ENCODE results near the gene CLEC20A.
"Not testable (repeated sequence)": the region's sequence is repeated elsewhere in the genome, so short reads cannot be mapped to it uniquely, and the experiment has no call there.

Gene CLEC20A

DNA sequence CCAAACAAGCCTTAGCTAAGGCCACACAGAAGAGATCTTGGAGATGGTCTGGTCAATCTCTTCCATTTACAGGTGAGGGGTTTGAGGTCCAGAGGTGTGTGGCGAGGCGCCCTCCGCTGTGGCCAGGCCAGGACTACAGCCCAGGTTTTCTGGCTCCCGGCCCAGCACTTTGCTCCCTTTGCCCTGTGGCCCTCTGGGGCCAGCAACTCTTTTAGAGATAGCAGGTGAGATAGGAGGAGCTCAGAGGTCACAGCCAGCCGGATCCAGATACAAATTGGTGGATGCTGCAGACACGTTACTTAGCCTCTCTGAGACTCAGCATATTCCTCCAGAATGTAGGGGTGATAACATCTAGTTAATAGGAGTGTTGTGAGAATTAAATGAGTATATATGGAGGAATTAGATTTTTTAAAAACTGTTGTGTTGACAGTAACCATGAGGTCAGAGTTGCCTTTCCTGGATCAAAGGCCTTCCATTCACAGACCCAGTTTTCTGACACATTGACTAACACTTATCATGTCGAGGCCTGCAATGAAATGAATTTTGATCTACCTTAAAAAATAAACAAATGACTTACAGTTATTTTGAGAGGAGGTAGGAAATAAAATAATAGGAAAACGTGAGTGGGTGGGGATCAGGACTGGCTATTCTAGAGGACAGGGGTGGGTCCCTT is 32.7 kb upstream of the CLEC20A start:
- no peak for DNase-seq (ENCODE audit: low spot score)

DNA sequence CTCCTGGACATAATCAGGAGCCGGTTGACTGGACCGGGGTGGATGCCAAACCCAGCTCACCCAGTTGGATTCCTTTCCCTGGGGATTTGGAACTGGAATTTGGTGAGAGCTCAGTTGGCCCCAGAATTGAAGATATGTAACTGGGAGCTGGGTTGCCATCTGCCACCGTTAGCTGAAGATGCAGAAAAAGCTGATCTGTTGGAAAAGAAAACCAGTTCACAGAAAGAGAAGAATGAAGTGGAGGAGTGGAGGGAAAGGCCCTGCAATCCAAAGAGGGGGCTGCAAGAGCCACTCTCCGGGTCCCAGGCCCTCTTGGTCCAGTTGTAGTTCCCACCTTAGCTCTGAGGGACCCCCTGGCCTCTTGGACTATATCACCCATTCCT is 32.2 kb upstream of the CLEC20A start:
- DNase-seq (ENCODE audit: low spot score), result no peak

DNA sequence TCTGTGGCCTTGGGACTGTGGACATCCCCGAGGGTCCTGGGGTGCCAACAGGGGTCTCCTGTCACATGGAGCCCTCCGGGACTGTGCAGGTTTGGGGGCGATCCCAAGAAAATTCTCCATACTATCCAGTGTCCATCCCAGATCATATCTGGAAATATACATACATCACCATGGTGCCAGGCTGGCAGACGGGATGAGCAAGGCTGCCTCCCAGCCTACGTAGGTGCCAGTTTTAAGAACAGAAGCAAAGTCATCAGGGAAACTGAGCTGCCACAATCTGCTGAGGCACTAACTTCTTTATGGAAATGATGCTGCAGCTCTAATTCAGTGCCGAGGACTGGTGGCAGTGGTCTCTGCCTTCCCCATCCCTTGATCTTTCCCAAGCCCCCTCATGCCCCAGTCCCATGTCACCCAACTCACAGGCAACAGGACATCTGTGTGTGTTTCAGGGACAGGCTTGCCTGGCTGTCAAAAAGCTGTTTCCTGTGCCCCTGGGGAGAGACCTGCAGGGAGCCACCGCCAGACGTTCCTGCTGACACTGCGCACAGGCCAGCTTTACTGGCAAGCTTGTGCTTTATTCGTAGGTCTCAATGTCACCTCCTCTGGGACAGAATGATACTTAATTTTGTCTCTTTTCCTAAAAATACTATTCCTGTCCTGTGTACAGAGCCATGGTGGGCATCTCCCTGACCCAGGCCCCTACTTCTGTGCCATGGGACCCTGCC is 31.6 kb upstream of the CLEC20A start:
- no peak for DNase-seq (ENCODE audit: low spot score)

DNA sequence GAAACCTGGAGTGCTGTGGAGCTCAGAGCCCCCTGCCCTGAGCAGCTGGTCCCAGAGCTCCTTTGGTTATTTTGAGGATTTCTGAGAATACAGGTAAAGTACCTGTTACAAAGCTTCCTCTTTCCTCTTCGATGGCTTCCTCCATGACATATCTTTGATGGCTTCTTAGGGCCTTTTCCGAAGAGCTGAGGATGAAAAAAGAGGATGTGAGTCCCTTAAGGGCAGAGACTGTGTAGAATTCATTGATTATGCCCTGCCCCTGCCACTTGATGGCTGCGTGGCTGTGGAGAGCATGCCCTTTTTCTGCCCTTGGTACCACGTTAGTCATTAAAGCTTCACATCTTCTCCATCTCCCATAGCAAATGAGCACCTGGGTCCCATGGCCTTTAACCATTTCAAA is 30.4 kb upstream of the CLEC20A start:
- DNase-seq (ENCODE audit: low spot score), result no peak

DNA sequence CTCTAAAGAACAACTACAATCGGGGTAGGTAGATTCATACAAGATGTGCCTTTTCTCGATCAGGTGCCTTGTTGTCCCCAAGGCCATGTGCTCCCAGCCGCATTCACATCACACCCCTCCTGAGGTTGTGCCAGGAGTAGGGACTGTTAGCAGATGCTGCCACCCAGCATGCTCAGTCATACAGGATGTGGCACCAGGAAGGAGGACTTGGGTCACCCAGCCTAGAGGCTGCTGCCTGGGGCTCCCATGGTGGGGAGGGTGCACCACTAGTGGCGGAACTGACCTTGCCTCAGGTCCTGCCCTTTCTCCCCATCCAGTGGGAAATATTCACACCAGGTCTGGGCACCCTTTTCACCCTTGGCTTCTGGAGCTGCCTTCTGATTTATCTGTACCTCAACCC is 24.5 kb upstream of the CLEC20A start:
- DNase-seq (ENCODE audit: low spot score), result no peak

DNA sequence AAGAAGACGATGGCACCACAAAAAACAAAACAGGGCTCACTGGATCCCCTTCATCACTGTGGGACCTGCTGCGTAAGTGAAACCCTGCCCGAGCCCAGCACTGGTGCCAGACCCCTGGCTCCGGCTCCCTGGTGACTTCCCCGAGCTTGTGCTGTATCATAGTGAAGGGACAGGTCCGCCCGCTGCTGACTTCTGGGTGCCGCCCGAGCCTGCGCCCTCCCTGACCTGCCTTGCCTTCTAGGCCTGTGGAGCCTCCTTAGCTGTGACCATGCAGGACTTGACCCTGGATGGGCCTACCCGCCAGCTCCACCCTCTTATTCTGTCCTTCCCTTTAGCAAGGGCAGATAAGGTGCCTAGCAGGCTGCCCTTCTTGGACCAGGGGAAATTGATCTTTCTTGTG is 24.0 kb upstream of the CLEC20A start:
- DNase-seq (ENCODE audit: low spot score), result no peak

DNA sequence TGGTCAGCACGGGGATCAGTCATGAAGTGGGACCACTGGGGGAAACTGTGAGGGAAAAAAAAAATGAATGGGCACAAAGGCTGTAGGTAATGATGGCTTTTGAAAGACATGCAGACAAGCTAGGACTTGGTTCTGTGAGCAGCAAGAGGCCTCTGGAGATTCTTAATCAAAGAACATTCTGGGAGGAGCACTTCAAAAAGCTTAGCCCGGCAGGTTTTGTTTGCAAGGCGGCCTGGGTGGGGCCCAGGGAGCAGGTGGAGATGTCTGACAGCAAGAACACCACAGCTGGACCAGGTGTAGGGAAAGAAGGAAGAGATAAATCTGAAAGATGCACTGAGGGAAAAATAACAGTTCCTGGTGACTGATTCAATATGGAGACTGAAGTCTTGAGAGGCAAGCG is 22.1 kb upstream of the CLEC20A start:
- DNase-seq (ENCODE audit: low spot score), result no peak

DNA sequence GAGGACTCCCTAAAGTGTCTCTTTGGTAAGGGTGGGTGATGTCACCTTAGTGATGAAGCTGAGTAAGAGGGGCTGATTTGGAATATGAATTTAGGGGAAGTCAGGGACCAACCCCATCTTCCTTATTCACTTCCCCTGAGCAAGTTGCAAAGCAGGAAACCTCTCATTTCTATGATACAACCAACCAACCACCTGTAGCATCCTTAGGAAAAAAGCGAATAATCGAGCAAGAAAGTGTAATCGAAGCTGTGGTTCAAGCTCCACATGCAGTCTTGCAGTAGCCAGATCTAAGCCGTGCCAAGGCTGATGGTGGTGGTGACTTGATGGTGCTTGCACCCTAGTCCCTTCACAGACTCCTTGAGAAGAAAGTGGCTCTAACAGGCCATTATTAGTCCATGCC is 19.3 kb upstream of the CLEC20A start:
- DNase-seq (ENCODE audit: low spot score), result no peak

DNA sequence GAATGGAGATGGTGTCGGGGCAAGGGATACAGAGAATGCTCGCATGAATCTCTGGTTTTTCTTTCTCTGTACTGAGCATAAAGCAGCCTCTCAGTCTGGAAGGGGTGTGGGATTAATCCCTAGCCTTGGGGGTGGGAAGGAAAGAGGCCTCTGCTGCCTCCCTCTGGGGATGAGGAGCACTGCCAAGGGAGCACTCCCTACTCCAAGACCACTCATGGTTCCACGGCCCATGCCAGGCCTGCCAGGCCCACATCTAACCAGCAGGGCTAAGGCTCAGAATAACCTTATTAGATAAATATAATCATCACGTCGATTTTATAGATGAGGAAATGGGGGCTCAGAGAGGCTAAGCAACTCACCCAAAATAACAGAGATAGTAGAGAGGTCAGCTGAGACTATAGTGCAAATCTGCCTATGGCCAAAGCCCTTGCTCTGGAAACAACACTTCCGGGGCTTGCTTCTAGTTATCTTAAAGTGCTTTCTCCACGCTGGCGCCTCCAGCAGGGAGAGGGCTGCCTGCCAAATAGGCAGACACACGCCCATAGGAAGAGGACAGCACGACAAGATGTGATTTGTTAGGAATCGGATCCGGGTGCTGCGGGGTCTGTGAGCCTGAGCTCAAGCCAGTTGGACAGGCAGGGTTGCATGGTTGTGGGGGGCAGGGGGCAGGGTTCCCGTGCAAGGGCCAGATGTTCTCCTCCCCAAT is 16.7 kb upstream of the CLEC20A start:
- DNase-seq (ENCODE audit: low spot score), result no peak

DNA sequence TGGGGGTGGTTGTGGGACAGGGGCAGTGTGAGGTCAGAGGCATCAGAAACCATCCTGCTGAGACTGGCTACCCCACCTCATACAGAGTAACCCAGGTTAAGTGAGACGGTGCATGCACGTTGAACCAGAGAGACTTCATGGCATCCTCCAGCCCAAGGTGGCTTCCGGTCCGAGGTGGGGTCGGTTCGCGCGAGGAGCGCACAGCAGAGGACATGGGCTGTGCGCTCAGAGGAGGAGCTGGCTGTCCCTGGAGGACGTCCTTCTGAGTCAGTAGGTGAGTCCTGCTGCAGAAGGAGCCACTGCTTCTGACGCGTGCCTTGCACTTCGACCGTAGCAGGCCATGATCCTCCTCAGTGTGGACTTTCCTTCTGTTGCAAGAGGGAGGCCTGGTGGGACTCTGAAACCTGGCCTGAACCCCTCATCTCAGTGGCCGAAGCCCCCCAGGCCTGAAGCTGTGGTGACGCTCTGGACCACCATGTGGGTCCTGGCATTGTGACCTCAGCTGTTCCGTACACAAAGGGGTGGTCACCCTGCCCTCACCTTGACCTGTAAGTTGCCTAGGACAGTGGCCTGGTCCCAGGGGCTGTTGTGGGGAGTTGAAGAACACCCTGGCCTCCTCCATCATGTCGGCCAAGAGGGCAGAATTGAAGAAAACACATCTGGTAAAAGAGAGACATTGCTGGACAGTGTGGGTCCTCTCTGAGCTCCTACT is 16.0 kb upstream of the CLEC20A start, which contains the start of gene TEX35:
TEX35 (plus strand) TSS at position 544 of the 712 bp plus-strand sequence; CDS start at position 624, 80 bp downstream.
- no peak for DNase-seq (ENCODE audit: low spot score)

DNA sequence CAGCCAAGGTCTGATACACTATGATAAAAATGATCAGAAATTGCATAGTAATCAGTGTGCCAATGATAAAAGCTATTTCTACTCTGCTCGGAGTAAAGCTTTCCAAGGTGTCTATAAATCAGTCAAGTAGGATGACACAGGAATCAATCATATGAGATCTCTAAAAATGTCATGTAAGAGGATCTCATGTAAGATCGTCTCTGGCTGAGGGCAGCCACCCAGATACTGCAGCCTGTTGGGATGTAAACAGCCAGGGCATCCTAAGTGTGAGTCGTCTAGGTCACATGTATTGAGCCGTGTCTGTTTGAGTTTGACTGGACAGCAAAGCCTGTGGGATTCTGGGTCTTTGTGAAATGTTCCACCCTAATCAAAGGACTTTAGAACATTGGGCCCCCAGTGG is 13.4 kb upstream of the CLEC20A start:
- no peak for DNase-seq (ENCODE audit: low spot score)

DNA sequence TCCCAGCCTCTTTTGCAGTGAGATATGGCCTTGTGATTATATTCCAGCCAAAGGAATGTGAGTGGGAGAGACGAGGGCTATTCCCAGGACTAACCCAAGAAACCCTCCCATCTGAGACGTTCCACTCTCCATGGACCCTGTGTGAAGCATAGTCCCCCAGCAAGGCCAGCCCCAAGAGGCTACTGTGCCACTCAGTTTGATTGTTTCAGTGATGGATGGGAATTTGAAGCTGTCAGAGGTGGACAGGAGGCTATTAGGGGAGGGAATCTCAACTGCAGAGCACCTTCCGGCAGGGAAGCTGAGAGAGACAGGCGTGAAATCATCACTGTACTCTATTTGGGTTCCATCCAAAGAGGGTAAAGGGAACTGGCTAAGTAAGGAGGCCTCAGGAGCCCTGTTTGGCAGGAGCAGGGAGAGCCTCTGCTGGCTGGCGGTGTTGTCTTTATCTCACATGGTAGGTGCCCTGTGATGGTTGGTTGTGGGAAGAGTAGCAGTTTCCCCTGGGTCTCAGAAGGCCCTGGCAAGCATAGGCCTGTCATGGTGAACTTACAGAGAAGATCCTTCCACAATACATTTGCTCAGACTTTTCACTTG is 12.7 kb upstream of the CLEC20A start:
- DNase-seq (ENCODE audit: low spot score), result no peak

DNA sequence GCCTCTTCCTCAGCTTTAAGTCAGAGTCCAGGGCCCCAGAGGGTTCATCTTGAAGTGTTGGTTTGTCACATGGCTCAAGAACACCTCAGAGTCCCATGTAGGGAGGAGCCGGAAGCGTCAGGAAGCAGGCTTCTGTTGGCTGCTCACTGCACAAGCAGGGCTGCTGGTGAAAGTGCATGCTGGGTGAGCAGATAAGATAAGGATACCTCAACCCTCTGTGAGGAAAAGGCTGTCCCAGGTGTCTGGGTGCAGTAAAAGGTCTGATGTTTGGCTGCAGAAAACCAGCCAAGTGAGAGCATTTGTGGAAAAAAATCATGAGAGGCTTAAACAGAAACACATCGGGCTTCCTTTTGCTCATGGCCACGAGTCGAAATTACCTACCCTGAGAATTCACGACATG is 9.9 kb upstream of the CLEC20A start:
- no peak for DNase-seq (ENCODE audit: low spot score)

DNA sequence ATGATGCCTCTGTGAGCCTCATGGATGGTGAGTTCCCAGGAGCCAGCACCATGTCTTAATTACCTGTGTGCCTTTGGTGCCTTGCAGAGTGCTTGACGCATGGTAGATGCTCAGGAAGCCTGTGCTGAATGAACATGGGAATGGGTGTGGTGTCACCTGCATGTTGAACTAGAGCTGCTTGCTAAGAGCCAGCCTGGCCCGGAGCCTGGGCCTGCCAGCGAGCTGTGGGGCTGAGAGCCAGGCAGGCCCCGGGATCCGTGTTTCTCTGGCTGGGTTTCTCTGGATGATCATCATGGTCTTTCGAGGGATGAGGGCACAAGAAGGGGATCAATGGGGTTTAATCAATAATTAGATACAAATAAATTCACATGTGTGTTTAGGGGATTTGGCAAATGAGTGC is 9.4 kb upstream of the CLEC20A start:
- DNase-seq (ENCODE audit: low spot score), result no peak

DNA sequence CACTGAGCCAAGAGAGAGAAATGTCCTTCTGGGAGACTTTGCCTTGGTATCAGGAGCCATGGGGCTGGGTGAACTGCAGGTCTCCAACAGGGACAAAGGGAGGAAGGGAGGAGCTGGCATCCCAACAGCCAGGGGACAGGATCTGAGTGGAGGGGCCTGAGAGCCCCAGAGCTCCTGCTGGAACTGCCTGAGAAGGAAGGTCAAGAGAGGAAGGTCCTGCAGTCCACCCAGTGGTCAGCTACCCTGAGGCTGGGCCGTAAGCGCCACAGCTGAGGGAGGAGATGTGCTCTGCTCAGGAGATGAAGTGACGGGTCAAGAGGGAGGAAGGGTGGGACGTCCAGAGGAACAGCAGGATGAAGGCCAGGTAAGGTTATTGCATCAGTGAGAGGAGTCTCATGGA is 7.5 kb upstream of the CLEC20A start:
- DNase-seq (ENCODE audit: low spot score), result no peak

DNA sequence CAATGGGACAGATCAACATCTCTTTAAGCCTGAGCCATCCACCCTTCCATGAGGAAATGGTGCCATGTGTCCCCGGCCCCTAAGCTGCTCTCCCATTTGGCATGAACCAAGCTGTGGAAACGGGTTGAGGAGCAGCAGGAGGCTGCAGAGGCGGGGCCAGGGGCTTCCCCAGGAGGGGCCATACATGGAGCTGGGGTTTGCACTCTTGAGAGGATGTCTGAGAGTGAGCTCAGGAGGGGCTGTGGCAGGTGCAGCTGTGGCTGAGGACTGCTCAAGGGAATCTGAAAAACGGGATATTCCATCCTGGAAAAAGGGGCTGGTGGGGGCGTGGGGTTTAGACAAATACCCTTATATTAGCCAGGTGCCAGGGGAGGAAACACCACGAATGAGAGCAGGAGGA is 7.1 kb upstream of the CLEC20A start:
- DNase-seq (ENCODE audit: low spot score), result no peak

DNA sequence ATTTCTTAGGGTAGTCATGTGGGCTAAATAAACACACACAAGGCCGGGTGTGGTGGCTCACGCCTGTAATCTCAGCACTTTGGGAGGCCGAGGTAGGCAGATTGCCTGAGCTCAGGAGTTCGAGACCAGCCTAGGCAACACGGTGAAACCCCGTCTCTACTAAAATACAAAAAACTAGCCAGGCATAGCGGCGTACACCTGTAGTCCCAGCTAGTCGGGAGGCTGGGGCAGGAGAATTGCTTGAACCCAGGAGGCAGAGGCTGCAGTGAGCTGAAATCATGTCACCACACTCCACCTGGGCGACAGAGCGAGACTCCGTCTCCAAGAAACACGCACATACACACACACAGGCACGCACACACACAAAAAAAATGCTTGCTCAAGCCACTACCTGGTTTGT is 6.6 kb upstream of the CLEC20A start:
- DNase-seq (ENCODE audit: low spot score), result not testable (repeated sequence)

DNA sequence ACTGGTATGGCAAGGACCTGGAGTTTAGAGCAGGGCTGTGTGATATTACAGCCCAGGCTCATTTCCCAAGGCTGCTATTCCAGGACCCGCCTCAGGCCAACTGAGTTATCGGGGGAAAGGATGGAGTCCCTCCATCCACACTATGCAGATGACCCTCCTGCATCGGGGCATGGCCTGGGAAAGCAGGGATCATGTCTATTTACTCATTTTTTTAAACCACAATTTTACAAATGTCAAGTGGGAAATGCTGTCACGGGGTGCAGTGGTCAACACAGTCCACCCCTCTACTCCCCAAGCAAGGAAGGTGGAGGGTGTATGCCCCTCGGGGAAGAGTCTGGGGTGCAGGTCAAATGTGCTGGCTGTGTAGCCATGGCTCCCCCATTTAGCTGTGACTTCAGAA is 6.1 kb upstream of the CLEC20A start:
- DNase-seq (ENCODE audit: low spot score), result no peak

DNA sequence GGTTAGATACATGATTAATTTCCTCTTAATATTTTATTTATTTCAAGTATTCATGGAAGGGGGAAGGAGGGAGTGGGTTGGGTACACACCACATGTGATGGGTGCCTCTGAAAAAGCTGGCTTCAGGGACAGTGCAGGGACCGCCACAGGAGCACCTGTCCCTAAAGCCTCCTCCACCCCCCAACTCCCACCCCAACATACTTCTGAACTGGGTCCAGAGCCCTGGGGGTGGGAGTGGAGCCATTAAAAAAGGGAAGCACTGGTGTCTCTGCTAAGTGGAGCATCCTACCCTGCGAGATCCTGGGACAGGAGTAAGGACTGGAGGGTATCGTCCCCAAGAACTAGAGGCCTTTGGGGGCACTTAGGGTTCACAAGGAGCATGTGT is 5.6 kb upstream of the CLEC20A start:
- no peak for DNase-seq (ENCODE audit: low spot score)

DNA sequence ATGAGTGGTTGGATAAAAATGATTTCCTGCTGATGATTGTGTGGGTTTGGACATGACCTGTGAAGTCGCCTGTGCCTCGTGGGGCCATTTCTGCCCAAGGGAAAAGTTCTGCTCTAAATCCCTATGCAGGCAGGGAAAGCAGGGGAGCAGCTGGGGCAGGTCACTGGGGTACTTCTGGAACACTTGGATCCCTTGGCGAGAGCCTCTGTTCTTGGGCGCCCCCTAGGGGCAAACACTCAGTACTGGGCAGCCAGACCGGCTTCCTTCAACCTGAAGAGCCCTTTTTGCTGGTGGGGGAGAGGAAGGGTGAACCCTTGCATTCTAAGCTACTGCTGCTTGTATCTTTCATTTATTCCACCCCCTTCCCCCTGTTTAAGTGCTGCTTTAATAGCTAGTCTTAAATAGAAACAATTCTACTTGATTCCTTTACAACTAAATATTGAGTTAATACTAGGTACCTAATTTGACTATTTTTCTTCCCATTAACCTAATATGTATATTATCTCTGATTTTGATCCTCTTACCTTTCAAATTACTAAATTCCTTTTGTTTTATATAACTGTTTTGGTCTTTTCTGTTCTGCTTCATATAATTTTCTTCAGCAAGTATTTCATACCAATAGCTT is 5.1 kb upstream of the CLEC20A start:
- peak; percentile 61 for DNase-seq (ENCODE audit: low spot score)

DNA sequence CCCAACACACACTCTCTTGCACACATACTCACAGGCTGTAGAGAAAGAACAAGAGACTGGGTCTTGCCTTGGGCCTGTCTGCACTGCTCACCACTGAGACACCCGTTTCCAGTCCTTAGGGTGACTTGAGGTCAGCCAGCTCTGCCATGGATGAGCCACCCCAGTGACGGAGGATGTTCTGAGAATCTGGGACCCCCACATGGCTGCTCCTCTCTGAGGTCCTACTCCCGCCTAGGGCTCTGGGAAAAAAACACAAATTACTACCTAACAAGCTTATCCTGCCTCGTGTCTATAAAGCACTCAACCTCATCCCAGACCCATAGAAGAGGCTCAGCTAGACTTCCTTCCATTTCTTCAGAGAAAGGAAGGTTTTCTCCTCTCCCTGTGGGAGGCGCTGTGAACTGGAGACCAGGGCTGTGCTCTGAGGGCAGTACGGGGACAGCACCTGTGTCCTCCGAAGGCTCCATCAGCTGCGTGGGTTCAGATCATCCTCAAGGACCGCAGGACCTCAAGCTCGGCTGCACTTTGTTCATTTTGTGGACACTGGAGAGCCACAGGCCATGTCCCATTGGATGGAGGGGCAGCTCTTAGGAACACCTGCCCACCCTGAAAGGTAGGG is 4.3 kb upstream of the CLEC20A start:
- no peak for DNase-seq (ENCODE audit: low spot score)

Data from LoVo (cell line).